GM18502 (cell line): ENCODE data around the gene ACP4.
A peak's percentile ranks its signal among the peaks of the same experiment; 100 is the strongest.
"Not testable (repeated sequence)": the region's sequence is repeated elsewhere in the genome, so short reads cannot be mapped to it uniquely, and the experiment has no call there.

Source experiments
- ATAC-seq: cut with Tn5 transposase; IDR thresholded peaks from one replicate; pipeline ENCODE4 v1.9.1; 2021; ENCODE audit warnings: mild to moderate bottlenecking; ENCODE audit not compliant: unreplicated experiment, poor library complexity

ACP4 gene

GRCh38 chr19:50796128-50796633 is 6.0 kb downstream of the ACP4 start:
- no peak for ATAC-seq

- no peak for ATAC-seq
Measured at GRCh38 chr19:50796634-50797428, 6.6 kb downstream of the ACP4 start.

DNA sequence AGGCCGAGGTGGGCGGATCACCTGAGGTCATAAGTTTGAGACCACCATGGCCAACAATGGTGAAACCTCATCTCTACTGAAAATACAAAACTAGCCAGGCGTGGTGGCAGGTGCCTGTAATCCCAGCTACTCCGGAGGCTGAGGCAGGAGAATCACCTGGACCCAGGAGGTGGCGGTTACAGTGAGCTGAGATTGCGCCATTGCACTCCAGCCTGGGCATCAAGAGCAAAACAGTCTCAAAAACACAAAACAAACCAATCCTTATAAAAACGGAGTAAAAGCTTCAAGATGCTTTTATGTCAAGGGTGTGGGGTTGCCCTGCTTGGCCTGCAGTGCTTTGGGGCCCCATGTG is 7.2 kb downstream of the ACP4 start:
- ATAC-seq = no peak

GRCh38 chr19:50797781-50798658 is 7.8 kb downstream of the ACP4 start:
- no peak for ATAC-seq

DNA sequence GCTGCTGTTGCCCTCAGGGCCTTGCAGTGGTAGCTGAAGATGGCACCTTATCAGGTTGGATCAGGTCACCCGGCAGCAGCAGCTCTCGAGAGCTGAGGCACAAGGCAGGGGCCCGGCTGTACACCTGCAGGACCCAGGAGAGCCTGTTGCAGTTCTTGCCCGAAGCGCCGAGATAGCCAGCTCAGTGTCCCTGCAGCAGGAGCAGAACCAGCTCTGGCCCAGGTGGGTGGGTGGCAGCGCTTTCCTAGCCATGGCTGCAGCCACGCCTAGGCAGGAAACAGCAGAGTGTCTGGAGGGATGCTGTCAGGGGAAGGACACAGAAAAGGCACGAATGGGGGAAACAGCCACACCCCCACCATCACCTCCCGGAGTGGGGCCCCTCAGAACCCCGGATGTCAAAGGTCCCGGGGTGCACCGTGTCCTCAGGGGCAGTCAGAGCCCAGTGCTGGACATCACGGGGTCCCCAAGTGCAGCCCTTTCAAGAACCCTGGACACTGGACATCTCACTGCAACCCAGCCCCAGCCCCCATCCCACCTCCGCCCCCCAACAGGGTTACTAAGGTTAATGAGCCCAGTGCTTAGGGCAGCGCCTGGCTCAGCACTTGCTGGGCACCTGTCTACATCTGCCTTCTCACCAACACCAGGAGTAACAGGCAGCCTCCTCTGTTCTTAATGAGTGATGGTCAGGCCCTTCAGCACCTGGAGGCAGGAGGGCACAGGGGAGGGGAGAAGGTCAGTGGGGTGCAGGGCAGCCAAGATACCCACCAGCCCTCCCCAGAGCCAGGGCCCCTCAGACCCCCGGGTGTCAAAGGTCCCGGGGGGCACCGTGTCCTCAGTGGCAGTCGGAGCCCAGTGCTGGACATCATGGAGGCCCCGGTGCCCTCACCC is 8.7 kb downstream of the ACP4 start:
- no peak for ATAC-seq

DNA sequence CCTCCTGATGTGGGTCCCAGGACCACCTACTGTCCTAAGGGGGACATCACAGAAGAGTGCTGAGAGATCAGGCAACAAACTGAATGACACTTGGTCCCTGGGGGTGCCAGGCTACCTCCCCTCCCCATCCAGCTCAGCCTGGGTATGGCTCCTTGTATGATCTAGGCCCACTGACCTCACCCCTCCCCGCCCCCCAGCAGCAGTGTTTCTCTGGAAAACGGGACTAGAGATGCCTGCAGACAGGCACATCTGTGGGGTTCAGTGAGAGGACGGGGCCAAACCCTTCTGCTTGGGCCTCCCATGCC is 9.3 kb downstream of the ACP4 start:
- ATAC-seq = no peak

- ATAC-seq = no peak
Measured at GRCh38 chr19:50801107-50801506, 10.9 kb downstream of the ACP4 start.

DNA sequence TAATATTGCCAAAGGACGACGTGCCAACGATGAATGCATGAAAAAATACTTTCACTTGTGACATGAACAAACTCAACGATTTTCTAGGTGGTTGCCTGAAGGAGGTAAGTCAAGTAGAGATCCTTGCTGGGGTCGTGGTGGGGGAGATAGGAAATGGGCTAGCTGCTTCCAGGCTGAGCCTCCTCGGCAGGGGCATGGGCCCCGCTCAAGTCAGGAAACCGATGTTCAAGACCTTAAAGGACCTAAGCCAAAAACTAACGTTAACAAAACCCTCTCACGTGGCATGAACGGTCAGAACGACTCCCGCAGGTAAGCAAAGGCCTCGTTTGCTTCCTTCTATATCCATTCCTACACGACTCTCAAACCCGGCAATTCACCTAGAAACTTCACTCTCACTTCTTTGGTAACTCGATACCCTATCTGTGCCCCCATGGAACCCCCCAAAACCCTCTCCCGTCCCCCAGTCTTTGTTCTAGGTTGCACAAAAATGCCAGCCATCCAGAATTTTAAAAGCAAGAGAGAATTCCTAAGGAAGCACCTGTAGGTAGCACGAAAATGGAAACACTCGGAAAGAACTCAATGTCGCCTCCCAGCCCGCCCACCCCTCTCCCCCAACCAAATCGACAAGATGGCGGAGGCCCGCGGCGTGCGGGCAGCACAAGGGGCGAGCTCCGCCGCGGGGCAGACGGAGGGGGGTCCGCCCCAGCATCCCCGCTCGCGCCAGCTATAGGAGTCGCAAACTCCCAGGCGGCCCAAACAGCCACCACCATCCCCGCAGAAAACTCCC is 13.6 kb downstream of the ACP4 start:
- peak; percentile 11 for ATAC-seq

DNA sequence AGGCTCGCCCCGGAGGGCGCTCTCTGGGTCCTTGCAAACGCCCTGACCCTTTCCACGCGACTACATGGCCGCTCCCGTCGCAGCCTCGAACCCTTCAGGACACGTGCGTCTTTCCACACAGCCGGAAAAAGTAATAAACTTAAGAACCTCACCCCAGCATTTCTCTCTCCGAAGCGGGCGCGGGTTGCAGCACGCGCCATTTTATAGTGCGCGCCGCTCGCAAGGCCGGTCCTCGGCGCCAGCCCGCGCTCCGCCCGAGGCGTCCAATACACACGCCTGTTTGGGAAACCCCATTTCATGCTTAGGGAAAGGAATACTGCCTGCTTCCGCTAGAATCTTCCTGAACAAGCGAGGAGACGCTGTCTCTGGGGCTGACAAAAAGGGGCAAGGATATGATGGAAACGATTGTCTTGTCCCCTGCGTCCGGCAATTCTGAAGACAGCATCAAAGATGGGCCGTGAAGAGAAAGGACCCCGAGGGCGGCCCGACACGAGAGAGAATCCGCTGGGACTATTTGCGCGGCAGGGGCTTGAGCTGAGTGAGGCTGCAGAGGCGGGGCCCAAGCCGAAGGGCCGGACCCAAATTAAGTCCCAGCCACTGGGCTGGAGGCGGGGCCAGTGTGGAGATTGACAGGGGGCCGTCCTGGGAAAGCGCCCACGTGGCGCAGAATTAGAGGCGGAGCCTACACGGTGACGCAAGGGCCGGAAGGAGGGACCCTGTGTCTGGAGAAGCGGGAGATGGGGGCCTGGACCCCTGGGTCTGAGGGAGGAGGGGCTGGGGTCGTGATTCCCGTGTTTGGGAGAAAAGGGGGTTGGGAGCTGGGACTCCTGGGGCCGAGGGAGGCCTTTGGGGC is 14.4 kb downstream of the ACP4 start:
- peak; percentile 91 for ATAC-seq

GRCh38 chr19:50808856-50809255 is 18.6 kb downstream of the ACP4 start:
- no peak for ATAC-seq

- ATAC-seq = not testable (repeated sequence)
Measured at GRCh38 chr19:50811622-50812238, 21.5 kb downstream of the ACP4 start.

GRCh38 chr19:50812474-50812873 is 22.3 kb downstream of the ACP4 start:
- ATAC-seq = no peak

- ATAC-seq = no peak
Measured at GRCh38 chr19:50814883-50815282, 24.7 kb downstream of the ACP4 start.

GRCh38 chr19:50815439-50815838 is 25.2 kb downstream of the ACP4 start:
- no peak for ATAC-seq

DNA sequence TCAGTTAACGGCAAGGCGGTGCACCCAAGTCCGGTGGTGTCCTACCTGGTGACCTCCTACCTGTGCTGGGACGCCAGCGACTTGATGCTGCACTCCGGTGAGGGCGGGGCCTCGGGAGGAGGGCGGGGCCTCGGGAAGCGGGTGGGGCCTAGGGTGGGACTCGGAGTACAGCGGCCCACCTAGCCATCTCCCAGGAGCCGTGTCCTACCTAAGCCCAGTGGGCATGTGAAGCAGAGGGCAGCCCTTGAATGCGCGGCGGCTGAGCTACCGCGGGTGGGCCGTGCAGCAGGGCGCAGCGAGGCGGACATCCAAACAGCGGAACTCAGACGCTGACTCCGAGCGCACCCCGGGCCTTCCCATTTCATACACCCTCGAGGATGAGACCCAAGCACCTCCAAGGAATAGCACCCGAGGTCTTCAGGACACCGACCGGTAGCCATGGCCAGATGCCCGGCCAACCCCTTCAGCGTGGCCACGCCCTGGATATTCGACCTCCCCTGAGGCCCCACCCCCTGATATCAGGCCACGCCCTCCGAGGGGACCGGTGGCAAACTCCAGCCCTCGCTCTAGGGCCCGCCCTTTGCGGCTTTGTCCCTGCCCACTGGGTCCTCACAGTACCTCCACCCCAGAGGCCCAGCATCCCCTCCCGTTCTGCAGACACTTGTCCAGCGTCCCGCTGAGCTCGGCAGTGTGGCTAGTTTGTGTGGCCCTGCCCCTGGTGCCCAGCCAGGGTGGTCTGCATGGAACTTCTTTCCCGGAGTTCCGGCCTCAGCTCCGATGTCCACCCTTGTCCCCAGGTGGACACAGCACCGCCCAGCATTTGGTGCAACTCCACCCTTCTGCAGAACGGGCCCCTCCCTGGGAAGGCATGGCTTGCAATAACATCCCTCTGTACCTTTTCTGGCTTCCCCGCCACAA is 28.0 kb downstream of the ACP4 start:
- ATAC-seq = peak; percentile 61

DNA sequence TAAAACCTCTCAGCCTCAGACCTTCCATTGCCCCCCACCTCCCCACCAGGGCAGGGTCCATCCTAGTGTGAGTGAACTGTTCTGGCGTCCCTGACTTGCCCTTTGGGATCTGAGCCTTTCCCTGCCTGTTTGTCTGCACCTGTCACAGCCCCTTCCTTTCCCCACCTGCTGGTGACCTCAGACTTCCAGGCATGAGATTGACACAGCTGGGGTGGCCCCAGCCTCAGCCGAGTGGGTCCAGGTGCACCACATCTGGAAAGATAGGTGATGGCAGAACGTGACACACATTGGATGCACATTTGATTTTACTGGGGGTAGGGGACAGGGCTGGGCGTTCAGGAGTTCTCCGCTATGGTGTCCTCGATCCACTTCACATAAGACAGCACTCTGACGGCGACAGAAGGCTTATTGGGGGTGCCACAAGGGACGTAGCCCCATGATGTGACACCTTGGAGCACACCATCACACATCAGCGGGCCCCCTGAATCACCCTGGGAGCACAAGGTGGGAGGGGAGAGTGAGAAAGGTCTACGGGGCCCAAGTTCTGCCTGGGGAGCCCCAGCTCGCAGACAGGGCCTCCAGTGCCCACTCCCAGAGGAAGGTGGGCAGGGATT is 28.8 kb downstream of the ACP4 start:
- no peak for ATAC-seq

GRCh38 chr19:50819636-50820035 is 29.4 kb downstream of the ACP4 start:
- no peak for ATAC-seq
